HFF-Myc (cell line): ENCODE data around the gene SPDL1.

ENCODE experiments used
- DNase-seq: peaks from one replicate; pipeline ENCODE4 v3.0.0-alpha.2; 2011; ENCODE audit warnings: low read depth; ENCODE audit errors: extremely low read depth
- H3K4me3 ChIP-seq: replicated peaks from 2 replicates; pipeline ENCODE4 v1.5.1; 2011; ENCODE audit warnings: low read depth, mild to moderate bottlenecking, control low read depth, low read length
- CTCF ChIP-seq: IDR thresholded peaks from 2 replicates; pipeline ENCODE4 v1.5.1; 2012; ENCODE audit warnings: mild to moderate bottlenecking, low read depth, low read length, control low read depth; ENCODE audit errors: missing control alignments

SPDL1 gene

GRCh38 chr5:169583424-169584220 lies at the start of gene SPDL1:
Gene SPDL1 (plus strand): TSS chr5:169583773. CDS start chr5:169588417, 4,644 bp downstream.
- H3K4me3 ChIP-seq: peak within 1 kb of the TSS; percentile 71
- no peak for TF ChIP-seq CTCF

GRCh38 chr5:169534311-169534880 lies 49.2 kb upstream of the SPDL1 start:
- H3K4me3 ChIP-seq: no peak overlapping the region
- no peak for TF ChIP-seq CTCF
- no peak for DNase-seq

More at GRCh38 chr5:169583424-169584220, at the start of gene SPDL1:
- DNase-seq: peak; percentile 95

- no peak for TF ChIP-seq CTCF
- H3K4me3 ChIP-seq: no peak overlapping the region
- no peak for DNase-seq
Observed at GRCh38 chr5:169534939-169535338, 48.6 kb upstream of the SPDL1 start.

- H3K4me3 ChIP-seq: no peak overlapping the region
- TF ChIP-seq CTCF: no peak
- no peak for DNase-seq
Observed at GRCh38 chr5:169538944-169539343, 44.6 kb upstream of the SPDL1 start.

- no peak for DNase-seq
- no peak overlapping the region for H3K4me3 ChIP-seq
- no peak for TF ChIP-seq CTCF
Observed at GRCh38 chr5:169542811-169543210, 40.8 kb upstream of the SPDL1 start.

- TF ChIP-seq CTCF: no peak
- DNase-seq: no peak
- no peak overlapping the region for H3K4me3 ChIP-seq
Observed at GRCh38 chr5:169544264-169544950, 39.2 kb upstream of the SPDL1 start.
